GM21825 (cell line): ENCODE results near the gene PTPMT1.
A peak's percentile ranks its signal among the peaks of the same experiment; 100 is the strongest.

ENCODE experiments used
- ATAC-seq: cut with Tn5 transposase; IDR thresholded peaks from one replicate; pipeline ENCODE4 v1.9.1; 2021; ENCODE audit warnings: mild to moderate bottlenecking, moderate library complexity; ENCODE audit not compliant: unreplicated experiment

PTPMT1 gene

DNA sequence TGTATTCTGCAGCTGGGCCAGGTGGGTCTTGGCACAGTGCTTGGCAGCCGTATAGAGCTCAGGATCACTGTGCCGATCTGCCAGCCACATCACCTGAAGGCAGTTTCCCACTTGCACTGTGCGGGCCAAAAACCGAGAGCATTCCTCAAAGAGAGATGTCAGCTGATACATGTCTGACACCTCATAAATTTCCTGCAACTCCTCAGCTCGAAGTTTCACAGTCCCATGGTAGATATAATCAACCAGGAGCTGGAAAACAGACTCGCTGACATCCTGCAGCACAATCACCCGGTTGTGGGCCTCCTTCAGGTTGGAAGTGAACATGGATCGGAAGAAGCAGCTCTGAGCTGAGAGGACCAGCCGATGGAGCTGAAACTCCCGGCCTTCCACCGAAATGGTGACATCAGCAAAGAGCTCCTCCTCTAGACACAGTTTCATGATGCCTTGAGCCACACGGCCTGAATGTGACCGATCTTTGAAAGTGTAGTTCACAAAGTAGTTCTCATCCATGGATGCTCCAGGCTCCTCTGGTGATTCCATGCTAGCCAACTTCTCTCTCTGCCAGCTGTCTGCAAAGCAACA, 12.2 kb downstream of the PTPMT1 start:
- ATAC-seq, result no peak

DNA sequence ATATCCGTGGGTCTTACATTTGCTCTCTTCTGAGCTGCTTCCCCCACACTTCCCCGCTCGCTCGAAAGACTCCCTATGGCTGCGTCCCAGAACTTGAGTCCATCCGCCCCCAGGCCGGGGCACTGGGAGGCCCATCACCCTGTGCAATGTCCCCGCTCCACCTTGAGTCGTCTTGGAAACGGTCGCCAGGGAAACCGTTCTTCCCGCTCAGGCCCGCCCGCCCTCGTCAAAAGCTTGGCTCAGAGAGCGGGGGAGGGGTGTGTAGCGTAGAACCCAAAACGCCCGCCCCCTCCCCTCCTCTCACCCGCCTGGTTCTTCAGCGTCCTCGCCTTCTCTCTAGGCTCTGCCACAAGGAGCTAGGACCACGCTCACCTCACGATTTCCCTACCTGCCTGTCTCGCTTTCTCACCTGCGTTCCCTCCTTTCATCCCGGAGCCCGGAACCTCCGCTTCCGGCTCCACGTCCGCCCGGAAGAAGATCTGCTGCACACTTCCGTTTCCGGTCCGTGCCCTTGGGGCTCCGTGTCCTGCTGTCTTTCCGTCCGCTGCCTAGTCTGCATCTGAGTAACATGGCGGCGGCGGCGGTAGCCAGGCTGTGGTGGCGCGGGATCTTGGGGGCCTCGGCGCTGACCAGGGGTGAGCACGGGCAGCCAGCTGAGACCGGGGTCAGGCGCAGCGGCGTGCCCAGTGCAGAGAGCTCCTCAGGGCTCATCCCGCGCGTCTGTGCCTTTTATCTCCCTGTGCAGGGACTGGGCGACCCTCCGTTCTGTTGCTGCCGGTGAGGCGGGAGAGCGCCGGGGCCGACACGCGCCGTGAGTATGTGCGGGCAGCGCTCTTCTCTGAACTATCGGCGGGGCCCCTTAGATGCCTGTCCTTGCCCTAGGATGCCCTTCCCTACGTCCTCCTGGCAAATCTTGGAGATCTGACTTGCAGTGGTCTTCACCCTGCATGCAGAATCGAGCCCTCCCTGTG, 13.4 kb downstream of the PTPMT1 start, which contains the start of the genes KBTBD4 and NDUFS3:
Gene KBTBD4 (minus strand): TSS at position 447 of the 971 bp plus-strand sequence. CDS start 19 bp downstream, at position 428.
Gene NDUFS3 (plus strand): TSS at position 551 of the 971 bp plus-strand sequence. CDS start 18 bp downstream, at position 569.
- ATAC-seq, result peak; percentile 90

DNA sequence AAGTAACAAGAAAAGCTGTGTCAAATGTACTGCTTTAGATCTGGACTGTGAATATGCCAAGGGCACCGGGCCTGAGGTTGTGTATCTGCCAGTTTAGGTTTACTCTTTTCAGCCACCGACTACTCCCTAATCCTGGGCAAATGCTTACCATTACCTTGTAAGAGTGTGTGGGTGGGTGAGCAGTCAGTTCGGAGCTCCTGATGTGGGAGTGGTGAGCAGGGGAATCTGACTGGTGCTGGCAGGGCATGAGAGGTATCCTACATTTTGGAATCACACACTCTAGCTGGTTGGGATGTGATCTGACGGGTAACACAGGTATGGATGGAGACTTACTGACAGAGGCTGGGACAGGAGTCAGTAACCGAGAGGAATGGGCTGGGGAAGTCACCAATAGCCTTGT, 18.4 kb downstream of the PTPMT1 start:
- ATAC-seq, result no peak

DNA sequence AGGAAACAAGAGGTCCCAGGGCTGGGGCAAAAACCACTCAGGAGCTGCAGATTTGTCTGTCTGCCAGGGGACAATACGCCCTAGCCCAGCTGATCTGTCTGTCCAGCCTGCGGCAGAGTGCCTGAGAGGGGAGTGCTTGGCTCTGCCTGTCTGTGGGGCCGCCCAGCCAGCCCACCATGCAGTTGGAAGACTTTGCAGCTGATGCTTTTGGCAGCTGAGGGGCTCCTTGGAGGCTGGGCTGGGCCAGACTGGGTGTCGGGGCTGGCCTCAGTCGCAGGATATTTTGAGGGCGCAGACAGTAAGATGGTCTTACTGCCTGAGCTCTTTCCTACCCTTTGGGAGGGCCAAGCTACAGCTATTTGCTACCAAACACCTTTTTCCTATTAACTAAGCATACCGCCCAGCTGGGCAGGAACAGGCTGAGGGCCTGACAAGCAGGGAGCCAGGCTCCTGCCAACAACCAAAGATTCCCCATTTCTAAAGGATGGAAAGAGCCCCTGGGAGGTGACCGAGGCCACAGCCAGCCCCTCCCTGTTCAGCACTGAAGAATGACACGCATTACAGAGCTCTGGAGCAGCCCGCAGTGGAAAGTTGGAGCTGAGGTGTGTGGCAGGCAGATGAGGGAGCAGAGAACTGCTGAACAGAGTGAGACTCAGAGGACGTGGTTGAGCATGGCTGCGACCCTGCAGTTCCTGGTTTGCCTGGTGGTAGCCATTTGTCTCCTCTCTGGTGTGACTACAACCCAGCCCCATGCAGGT, 20.9 kb downstream of the PTPMT1 start, which contains the start of gene FAM180B:
Gene FAM180B (plus strand): TSS at position 581 of the 758 bp plus-strand sequence. CDS start 91 bp downstream, at position 672.
- no peak for ATAC-seq

DNA sequence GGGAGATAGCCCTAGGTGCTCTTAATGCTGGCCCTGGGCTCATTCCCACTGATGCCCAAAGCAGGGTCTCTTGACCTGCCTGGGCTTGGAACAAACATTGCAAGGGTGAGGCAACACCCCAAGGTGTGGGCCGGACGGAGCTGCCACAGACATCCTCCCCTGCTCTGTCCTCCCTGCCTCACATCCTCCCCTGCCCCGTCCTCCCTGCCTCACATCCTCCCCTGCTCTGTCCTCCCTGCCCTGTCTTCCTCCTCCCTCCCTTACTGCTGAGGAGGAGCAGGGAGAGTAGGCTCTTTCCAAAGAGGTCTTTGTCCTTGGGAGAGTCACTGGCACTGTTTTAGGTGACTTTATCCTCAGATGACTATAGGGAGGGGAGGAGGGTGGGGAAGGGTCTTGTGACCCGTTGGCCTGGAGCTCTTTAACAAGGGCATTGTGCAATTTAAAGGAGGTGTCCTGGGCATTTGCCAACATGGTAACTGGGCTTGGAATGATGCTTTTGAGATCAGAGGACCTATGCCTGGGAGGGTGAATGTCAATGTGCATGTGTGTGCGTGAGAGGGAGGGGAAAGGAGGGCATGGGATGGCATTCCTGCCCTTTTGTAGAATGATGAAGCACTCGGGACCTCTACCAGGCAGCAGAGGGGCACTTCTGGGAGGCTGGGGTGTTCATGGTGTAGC, 21.8 kb downstream of the PTPMT1 start:
- no peak for ATAC-seq

DNA sequence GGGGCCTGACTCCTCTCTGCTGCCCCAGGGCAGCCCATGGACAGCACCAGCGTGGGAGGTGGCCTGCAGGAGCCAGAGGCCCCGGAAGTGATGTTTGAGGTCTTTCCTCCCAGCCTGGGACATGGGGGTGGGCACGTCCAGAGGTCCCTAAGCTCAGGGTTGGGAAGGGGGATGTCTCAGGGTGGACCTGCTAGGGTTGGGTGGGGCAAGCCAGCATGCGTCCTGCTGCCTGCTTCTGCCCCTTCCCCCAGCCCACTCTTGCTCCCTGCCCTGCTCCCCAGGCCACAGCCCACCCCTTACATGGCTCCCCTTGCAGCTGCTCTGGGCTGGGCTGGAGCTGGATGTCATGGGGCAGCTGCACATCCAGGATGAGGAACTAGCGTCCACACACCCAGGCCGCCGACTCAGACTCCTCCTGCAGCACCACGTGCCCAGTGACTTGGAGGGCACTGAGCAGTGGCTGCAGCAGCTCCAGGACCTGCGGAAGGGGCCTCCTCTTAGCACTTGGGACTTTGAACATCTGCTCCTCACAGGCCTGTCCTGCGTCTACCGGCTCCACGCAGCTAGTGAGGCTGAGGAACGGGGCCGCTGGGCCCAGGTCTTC, 22.4 kb downstream of the PTPMT1 start:
- ATAC-seq, result no peak

DNA sequence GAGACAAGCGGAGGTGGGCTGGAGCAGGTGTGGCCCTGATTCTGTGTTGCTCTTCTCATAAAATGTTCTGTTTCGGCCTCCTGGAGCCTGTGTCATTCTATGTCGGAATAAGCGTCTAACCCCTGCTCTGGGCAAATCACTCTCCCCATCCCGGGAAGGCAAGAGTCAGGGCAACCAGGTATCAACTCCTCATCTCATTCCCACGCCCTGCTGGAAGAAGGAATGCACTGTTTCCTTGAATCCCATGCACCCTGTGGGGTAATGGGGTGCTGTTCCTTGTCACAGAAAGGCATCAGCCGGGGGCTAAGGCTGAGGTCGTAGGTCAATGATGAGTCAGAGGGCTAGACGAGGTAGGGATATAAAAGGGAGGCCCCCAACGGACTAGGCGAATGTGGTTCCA, 23.7 kb downstream of the PTPMT1 start:
- no peak for ATAC-seq

DNA sequence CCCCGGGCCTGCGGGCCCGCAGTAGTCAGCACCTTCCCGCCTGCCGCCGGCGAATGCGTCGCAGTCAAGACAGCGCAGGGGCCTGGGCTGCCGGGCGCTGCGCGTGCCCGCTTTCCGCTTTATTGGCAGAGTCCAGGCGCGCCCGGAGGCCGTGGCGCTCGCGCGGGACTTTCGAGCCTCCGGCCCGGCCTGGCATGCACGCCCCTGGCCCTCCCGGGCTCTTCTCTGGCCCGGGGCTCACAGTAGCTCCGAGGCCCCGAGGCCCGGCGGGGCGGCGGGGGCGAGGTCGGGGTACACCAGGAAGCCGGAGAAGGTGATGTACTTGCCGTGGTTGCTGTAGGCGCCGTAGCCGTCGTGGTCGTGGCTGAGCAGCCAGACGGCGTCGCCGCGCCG, 24.2 kb downstream of the PTPMT1 start:
- no peak for ATAC-seq

DNA sequence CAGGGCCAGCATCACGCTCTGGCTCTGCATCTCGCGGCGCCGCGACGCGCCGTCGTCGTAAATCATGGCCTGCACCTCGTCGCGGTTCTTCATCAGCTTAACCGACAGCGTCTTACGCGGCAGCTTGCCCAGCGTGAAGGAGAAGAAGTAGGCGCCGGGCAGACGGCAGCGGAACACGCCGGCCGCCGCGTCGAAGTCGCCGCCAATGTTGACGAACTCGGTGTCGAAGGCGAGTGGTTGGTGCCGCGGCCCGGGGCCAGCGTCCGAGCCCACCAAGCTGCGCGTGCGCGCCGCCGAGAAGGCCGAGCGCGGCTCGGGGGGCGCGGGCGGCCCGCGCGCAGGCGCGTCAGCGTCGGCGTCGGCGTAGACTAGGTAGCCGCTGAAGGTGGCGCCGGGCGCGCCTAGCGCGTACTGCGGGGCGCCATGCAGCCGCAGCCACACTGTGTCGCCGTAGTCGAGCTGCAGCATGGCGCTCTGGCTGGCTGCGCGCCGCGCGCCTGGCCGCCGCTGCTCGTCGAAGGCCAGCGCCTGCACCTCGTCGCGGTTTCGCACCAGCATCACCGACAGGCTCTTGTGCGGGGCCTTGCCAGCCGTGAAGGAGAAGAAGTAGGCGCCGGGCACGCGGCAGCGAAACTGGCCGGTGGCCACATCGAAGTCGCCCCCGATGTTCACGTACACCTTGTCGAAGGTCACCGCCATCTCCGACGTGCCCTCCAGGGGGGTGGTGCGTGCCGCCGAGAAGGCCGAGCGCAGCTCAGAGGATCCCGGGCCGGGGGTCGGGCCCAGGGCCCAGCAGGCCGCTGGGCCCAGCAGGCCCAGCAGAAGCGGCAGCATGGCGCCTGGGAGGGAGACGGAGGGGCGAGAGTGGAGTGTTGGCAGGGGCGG, 24.8 kb downstream of the PTPMT1 start:
- ATAC-seq, result no peak

DNA sequence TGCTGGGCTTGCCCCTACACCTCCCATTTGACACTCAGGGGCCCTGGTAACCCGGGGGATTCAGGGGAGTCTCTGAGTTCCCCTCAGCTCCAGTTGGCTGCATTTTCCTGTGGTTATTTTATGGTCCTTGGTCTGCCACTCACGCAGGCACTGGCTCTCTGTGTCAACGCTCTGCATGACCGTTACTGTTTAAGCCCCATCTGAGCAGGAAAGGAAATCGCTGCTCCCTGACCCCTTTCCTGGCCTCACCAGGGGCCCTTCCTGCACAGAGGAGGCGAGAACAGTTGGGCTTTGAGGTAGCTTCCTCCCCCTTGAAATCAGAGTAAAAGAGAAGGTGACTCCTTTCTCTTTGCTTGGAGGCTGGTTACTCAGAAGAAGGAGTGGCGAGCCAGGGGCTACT, 26.4 kb downstream of the PTPMT1 start:
- no peak for ATAC-seq

DNA sequence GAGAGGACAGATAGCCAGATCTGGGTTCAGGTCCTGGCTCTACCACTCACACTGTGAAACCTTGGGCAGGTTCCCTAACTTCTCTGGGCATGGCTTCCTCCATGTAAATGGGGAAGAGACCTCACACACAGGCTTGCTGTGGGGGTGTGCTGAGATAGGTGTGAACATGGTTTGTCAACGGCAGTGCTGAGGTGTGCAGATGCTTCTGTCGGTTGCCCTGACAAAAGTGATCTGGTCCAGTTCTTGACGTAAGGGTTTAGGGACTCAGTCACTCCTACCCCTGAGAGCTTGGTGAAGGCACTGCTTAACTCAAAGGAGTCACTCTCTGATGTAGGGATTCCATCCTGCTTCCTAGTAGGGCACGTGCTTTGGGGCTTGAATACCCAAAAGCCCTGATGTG, 26.9 kb downstream of the PTPMT1 start:
- ATAC-seq, result no peak

DNA sequence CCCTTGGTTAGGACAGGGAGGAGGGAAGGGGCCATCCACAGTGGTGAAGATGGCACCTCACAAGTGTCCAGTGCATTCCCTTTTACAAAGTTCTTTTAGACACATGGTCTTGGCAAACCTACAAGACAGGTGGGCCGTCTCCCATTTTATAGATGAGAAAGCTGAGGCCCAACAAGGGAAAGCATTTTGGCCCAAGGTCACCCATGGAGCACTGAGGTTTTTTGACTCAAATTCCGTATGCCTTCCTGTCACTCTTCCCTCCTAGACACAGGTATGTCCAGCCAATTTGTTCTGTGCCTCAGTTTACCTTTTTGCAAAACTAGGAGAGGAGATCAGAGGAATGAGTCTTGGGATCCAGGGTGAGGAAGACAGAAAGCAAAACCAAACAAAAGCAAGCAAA, 27.6 kb downstream of the PTPMT1 start:
- no peak for ATAC-seq

DNA sequence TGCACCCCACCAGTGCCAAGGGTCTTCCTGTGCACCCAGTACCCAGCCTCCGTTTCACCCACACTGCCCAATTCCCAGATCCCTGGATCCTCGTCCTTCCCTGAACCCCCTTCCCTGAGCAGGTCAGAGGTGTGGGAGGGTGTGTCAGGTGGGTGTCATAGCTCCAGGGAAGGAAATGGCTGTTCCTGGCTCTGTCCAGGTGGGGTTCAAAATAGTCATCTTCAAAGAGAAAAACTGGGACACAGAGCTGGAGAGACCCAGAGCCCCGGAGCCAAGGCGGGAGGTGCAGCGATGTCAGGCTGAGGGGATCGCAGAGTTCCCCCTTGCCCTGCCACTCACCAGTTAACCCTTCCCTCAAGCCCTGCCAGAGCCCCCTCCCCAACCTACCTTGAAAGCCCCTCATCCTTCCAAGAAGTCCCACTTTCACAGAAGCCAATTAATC, 28.1 kb downstream of the PTPMT1 start:
- ATAC-seq, result no peak

DNA sequence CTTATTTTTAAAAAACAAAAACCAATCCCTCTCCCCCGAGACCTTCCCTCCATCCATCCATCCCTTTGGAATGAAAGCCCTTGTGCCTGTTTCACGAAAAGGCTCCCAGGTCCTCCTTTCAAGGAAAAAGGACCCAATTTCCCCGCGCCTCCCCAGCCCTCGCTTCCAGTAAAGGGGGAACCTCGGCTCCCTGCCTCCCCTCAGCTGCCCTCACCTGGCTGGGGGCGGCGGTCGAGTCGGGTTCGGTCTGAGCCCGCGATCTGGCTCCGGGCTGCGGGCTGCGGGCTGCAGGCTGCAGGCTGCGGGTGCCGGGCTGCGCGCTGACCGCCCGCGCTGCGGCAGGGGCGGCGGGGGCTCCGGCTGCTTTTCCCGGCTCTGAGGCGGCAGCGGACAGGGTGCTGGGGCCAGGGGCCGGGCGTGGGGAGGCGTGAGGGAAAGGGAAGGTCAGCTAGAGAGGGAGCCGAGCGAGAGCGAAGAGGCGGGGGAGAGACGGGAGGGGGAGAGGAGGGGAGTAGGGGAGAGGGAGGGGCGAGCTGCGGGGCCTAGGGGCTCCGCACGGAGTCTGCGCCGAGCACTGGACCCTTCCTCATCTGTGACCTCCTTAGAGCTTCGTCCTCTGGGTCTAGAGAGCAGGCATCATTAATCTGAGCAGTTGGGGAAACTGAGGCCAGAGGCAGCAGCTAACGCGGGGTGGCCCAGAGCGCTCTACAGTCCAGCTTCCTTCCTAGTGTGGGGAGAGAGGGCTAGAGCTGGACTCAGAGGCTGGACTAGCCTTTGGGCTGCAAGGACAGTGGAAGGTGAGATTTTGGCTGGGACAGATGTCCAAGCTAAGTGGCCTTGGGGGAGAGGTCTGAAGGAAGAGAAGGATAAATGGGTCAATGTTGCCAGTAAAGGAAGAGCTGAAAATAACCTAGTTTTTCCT, 28.8 kb downstream of the PTPMT1 start, which contains the start of gene C1QTNF4:
Gene C1QTNF4 (minus strand): TSS at position 478 of the 922 bp plus-strand sequence. CDS start 3,601 bp downstream, outside the sequence.
- no peak for ATAC-seq

DNA sequence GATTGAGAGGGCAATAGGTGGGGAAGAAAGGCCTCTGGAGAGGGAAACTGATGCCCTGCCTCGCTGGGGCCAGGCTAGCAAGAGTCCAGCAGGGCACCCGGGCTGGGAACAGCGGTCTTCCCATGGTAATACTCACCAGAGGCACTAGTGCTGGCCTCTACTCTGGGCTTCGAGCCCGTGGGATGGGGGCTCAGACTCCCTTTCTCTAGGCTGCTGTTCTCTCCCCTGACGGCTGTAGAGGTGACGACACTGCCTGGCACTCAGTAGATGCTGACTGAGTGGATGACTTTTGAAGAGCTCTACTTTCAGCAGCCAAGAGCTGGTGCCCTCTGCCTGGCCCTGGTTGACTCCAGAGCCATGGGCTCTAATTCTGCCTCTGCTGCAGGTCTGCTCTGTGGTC, 29.6 kb downstream of the PTPMT1 start:
- no peak for ATAC-seq

DNA sequence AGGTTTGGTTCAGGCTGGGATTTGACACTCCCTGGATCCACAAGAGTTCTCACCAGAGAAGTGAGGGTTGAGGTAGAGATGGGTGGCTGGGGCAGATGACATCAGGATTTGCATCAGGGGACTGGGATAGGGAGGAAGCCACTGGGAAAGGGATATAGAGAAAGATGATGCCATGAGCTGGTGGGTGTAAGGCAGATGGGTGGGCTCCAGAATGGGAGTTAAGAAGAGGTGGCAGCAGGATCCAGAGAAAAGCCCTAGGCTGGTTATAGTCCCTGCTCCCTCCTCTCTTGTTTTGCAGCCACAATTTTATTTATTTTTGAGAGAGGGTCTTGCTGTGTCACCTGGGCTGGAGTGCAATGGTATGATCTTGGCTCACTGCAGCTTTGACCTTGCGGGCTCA, 30.6 kb downstream of the PTPMT1 start:
- no peak for ATAC-seq

DNA sequence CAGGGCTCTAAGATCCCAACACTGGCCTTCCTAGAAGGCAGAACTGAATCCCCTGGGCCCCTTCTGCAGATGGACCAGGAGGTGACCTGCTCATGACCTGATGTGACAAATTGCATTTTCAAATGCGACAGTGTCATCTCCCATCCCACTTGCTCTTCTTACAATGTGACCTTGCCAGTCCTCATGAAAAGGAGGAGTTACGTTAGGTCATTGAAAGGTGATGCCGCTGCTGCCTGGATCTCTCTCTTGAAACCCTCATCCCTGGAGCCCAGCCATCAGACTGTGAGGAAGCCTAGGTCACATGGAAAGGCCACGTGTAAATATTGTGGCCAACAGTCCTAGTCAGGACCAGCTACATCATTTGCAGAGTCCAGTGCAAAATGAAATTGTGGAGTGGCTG, 34.5 kb downstream of the PTPMT1 start:
- no peak for ATAC-seq

DNA sequence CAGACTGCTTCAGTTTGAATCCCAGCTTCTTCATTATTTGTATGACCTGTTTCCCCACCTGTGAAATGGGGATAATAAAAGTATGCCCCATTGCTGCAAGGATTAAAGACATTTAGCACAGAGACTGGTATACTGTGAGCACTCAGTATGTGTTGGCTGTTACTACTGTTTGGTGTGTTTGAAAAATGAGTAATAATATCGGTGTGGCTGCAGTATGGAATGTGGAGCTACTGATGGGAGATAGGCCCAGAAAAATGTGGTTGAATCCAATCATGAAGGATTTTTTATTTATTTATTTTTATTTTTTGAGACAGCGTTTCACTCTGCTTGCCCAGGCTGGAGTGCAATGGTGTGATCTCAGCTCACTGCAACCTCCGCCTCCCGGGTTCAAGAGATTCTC, 37.9 kb downstream of the PTPMT1 start:
- ATAC-seq, result no peak
